IMR-90 (cell line): ENCODE measurements around the gene NTMT1. TPM values are rescaled to one million over a fixed set of nuclear protein-coding genes. Genes with fewer than 3 reads are reported as not detected.

Experiments
- ATAC-seq: fragments of 200-7000 bp; cut with Tn5 transposase; 2 replicates; pipeline ENCODE4 v1.9.1; 2020; ENCODE audit warnings: low read depth, mild to moderate bottlenecking, moderate library complexity
- Bru-seq: library from RNA; stranded (reverse); fragments of 400-500 nt; gene quantifications from one replicate; lab custom pipeline; 2021; lab: Mats Ljungman, UMichigan
- BruChase-seq, 2 experiments: library from RNA; stranded (reverse); fragments of 400-500 nt; gene quantifications; one replicate each; lab custom pipeline; 2021; lab: Mats Ljungman, UMichigan
- BruUV-seq: library from RNA; stranded (reverse); fragments of 400-500 nt; replicated peaks from 2 replicates; lab custom pipeline; 2021; lab: Mats Ljungman, UMichigan
- CTCF ChIA-PET: fragments of 300-600 bp; formaldehyde crosslinking; extraction: SDS; loops from one replicate; lab custom pipeline; 2021; ENCODE audit warnings: antibody characterized with exemption; lab: Yijun Ruan, JAX
- POLR2A ChIA-PET: fragments of 300-600 bp; sonication (Branson Sonifier 250); formaldehyde crosslinking; loops from one replicate; lab custom pipeline; 2022; ENCODE audit warnings: antibody characterized with exemption; ENCODE audit not compliant: unreplicated experiment; lab: Charles Lee
- DNase-seq: peaks from one replicate; pipeline ENCODE4 v3.0.0; 2013
- H2AFZ ChIP-seq: replicated peaks from 2 replicates; pipeline ENCODE3; 2013; ENCODE audit warnings: low read length, mild to moderate bottlenecking; ENCODE audit not compliant: poor library complexity
- H2AK5ac ChIP-seq: 2 replicates; pipeline ENCODE4 v1.6.1; 2013; ENCODE audit warnings: low read depth, low read length, inconsistent platforms
- H2AK9ac ChIP-seq: replicated peaks from 2 replicates; pipeline ENCODE3; 2013; ENCODE audit warnings: mild to moderate bottlenecking, low read depth, low read length, moderate library complexity; ENCODE audit not compliant: poor library complexity
- H2BK120ac ChIP-seq: 2 replicates; pipeline ENCODE4 v1.6.1; 2013; ENCODE audit warnings: low read depth, low read length, inconsistent platforms
- H2BK15ac ChIP-seq: 3 replicates; pipeline ENCODE4 v1.6.1; 2013; ENCODE audit warnings: low read depth, low read length, inconsistent platforms
- H2BK20ac ChIP-seq: 2 replicates; pipeline ENCODE4 v1.6.1; 2013; ENCODE audit warnings: low read depth, mild to moderate bottlenecking, inconsistent platforms, low read length, moderate library complexity
- H2BK5ac ChIP-seq: 2 replicates; pipeline ENCODE4 v1.6.1; 2013; ENCODE audit warnings: mild to moderate bottlenecking, low read depth, low read length, inconsistent platforms; ENCODE audit not compliant: poor library complexity, severe bottlenecking
- H3K14ac ChIP-seq: replicated peaks from 2 replicates; pipeline ENCODE4 v1.6.1; 2013; ENCODE audit warnings: low read depth, low read length, inconsistent platforms
- H3K18ac ChIP-seq: 2 replicates; pipeline ENCODE4 v1.6.1; 2013; ENCODE audit warnings: low read depth, low read length, control low read depth
- H3K23ac ChIP-seq: 2 replicates; pipeline ENCODE4 v1.6.1; 2013; ENCODE audit warnings: low read depth, low read length, inconsistent platforms
- H3K27ac ChIP-seq: 2 replicates; pipeline ENCODE4 v1.5.1; 2013; ENCODE audit warnings: mild to moderate bottlenecking, control low read depth, low read length; ENCODE audit not compliant: insufficient read depth
- H3K27me3 ChIP-seq: 2 replicates; pipeline ENCODE4 v1.6.1; 2013; ENCODE audit warnings: low read length; ENCODE audit not compliant: control insufficient read depth, insufficient read depth
- H3K36me3 ChIP-seq: 2 replicates; pipeline ENCODE4 v1.6.1; 2013; ENCODE audit warnings: low read length, mixed read lengths; ENCODE audit not compliant: control insufficient read depth, insufficient read depth
- H3K4ac ChIP-seq: 2 replicates; pipeline ENCODE4 v1.6.1; 2013; ENCODE audit warnings: low read depth, low read length, inconsistent platforms
- H3K4me1 ChIP-seq: 2 replicates; pipeline ENCODE4 v1.6.1; 2013; ENCODE audit warnings: low read length, mixed read lengths; ENCODE audit not compliant: control insufficient read depth, insufficient read depth
- H3K4me2 ChIP-seq: 2 replicates; pipeline ENCODE4 v1.6.1; 2013; ENCODE audit warnings: low read depth, mild to moderate bottlenecking, control low read depth, low read length, moderate library complexity
- H3K4me3 ChIP-seq: 2 replicates; pipeline ENCODE4 v1.5.1; 2013; ENCODE audit warnings: low read depth, mild to moderate bottlenecking, control low read depth, low read length, moderate library complexity; ENCODE audit not compliant: insufficient read depth
- H3K56ac ChIP-seq: 2 replicates; pipeline ENCODE4 v1.6.1; 2013; ENCODE audit warnings: low read length, inconsistent platforms; ENCODE audit not compliant: insufficient read depth; ENCODE audit errors: extremely low read depth
- H3K79me1 ChIP-seq, 2 experiments: 2 replicates each; pipeline ENCODE4 v1.6.1; 2013; ENCODE audit warnings: low read length in 2 of 2, inconsistent platforms in 1 of 2, low read depth in 1 of 2
- H3K9ac ChIP-seq: 2 replicates; pipeline ENCODE4 v1.6.1; 2013; ENCODE audit warnings: low read depth, low read length, control low read depth
- H3K9me1 ChIP-seq: 2 replicates; pipeline ENCODE4 v1.6.1; 2013; ENCODE audit warnings: low read length, inconsistent platforms; ENCODE audit not compliant: insufficient read depth
- H3K9me3 ChIP-seq: 2 replicates; pipeline ENCODE4 v1.6.1; 2013; ENCODE audit warnings: low read length; ENCODE audit not compliant: control insufficient read depth, insufficient read depth
- H4K20me1 ChIP-seq: 2 replicates; pipeline ENCODE4 v1.6.1; 2013; ENCODE audit warnings: low read length, inconsistent platforms; ENCODE audit not compliant: insufficient read depth
- H4K5ac ChIP-seq: 2 replicates; pipeline ENCODE4 v1.6.1; 2013; ENCODE audit warnings: mild to moderate bottlenecking, low read depth, low read length, control low read depth
- H4K8ac ChIP-seq, 2 experiments: 2 replicates each; pipeline ENCODE4 v1.6.1; 2013; ENCODE audit warnings: low read depth in 2 of 2, low read length in 2 of 2, control low read depth in 1 of 2, inconsistent platforms in 1 of 2
- H4K91ac ChIP-seq: 2 replicates; pipeline ENCODE4 v1.6.1; 2013; ENCODE audit warnings: low read depth, low read length, inconsistent platforms; ENCODE audit not compliant: insufficient read depth
- BHLHE40 ChIP-seq: fragments of 150-350 bp; IDR thresholded peaks from 2 replicates; pipeline ENCODE4 v1.6.1; 2016; ENCODE audit warnings: mild to moderate bottlenecking, low read depth, low read length
- CEBPB ChIP-seq: IDR thresholded peaks from 2 replicates; pipeline ENCODE4 v1.6.1; 2012; ENCODE audit warnings: low read depth, low read length, improper control_type of control experiment
- CHD1 ChIP-seq: IDR thresholded peaks from 2 replicates; pipeline ENCODE4 v1.6.1; 2012; ENCODE audit warnings: low read depth, low read length, improper control_type of control experiment
- ELK1 ChIP-seq: fragments of 150-350 bp; IDR thresholded peaks from 2 replicates; pipeline ENCODE4 v1.6.1; 2016; ENCODE audit warnings: low read depth, mild to moderate bottlenecking, low read length, moderate library complexity, borderline replicate concordance
- MAZ ChIP-seq: IDR thresholded peaks from 2 replicates; pipeline ENCODE4 v1.6.1; 2012; ENCODE audit warnings: low read depth, mild to moderate bottlenecking, low read length, improper control_type of control experiment, moderate library complexity, borderline replicate concordance
- MXI1 ChIP-seq: IDR thresholded peaks from 2 replicates; pipeline ENCODE4 v1.6.1; 2012; ENCODE audit warnings: low read depth, mild to moderate bottlenecking, low read length, moderate library complexity, borderline replicate concordance
- NFE2L2 ChIP-seq: fragments of 150-350 bp; IDR thresholded peaks from 2 replicates; pipeline ENCODE4 v1.6.1; 2016; ENCODE audit warnings: low read depth, mild to moderate bottlenecking, low read length
- POLR2A ChIP-seq: IDR thresholded peaks from 2 replicates; pipeline ENCODE4 v1.6.1; 2012; ENCODE audit warnings: mild to moderate bottlenecking, low read depth, low read length
- RAD21 ChIP-seq: IDR thresholded peaks from 2 replicates; pipeline ENCODE4 v1.6.1; 2012; ENCODE audit warnings: low read length, improper control_type of control experiment
- RFX5 ChIP-seq: IDR thresholded peaks from 2 replicates; pipeline ENCODE4 v1.8.0; 2012; ENCODE audit warnings: low read depth, mild to moderate bottlenecking, low read length, moderate library complexity
- SMC3 ChIP-seq: fragments of 150-350 bp; IDR thresholded peaks from 2 replicates; pipeline ENCODE4 v1.6.1; 2016; ENCODE audit warnings: low read depth, mild to moderate bottlenecking, antibody characterized with exemption, low read length, moderate library complexity
- USF2 ChIP-seq: fragments of 150-350 bp; IDR thresholded peaks from 2 replicates; pipeline ENCODE4 v1.6.1; 2017; ENCODE audit warnings: mild to moderate bottlenecking, antibody characterized with exemption, low read length, low read depth
- WGBS, 2 experiments: methylation state at CpG; one replicate each; pipeline versions ENCODE4 v1.1.5 to v1.1.7; 2013; ENCODE audit warnings: missing lambda C conversion rate in 2 of 2; ENCODE audit not compliant: insufficient read length in 1 of 2; ENCODE audit errors: extremely low coverage in 2 of 2; 5-methylcytosine and 5-hydroxymethylcytosine counted together
- dilution Hi-C: fragments of 300-500 bp; cut with HindIII; formaldehyde crosslinking; loops from one replicate; pipeline ENCODE4 v1.14.3; 2018; ENCODE audit warnings: low sequenced_read_pairs; ENCODE audit not compliant: unreplicated experiment
- in situ Hi-C: fragments of 300-500 bp; cut with MboI; formaldehyde crosslinking; loops from 3 replicates; pipeline ENCODE4 v1.14.3; 2019; ENCODE audit warnings: low sequenced_read_pairs, inconsistent platforms, mixed read lengths
- intact Hi-C: fragments of 100-400 bp; cut with micrococcal nuclease; formaldehyde crosslinking; loops from 2 replicates; pipeline ENCODE4 v1.10.0; 2022
- long read RNA-seq: library from polyadenylated mRNA; unstranded; transcript quantifications from one replicate; pipeline ENCODE4 v2.0.0, GENCODE V29; 2021; ENCODE audit not compliant: unreplicated experiment
- polyA plus RNA-seq, 3 experiments: library from polyadenylated mRNA; depleted of rRNA; stranded (reverse); fragments of >200 nt; gene quantifications; 2 replicates each; pipeline ENCODE4 v1.2.3, GENCODE V29; 2012; ENCODE audit warnings: low replicate concordance in 1 of 3
- total RNA-seq: library from RNA; depleted of rRNA; stranded (reverse); fragments of >200 nt; gene quantifications from 2 replicates; pipeline ENCODE4 v1.2.3, GENCODE V29; 2012; rRNA removed

The NTMT1 gene
- total RNA-seq = 67.8 and 68.1 TPM in 2 replicates
- 88.1 and 108 TPM in 2 replicates for polyA plus RNA-seq (2012; rRNA removed)
- 57.5 and 92.6 TPM in 2 replicates for polyA plus RNA-seq (2012; cell fraction: cytosol; rRNA removed)
- polyA plus RNA-seq (2012; cell fraction: nucleus; rRNA removed; ENCODE audit: low replicate concordance) = 56.2 and 66.4 TPM in 2 replicates
- Bru-seq, nascent RNA = percentile 71 among the genes with signal in this experiment
- BruChase-seq, experiment 1, labeled RNA remaining after a 6-hour chase = percentile 59 among the genes with signal in this experiment
- BruChase-seq, experiment 2, labeled RNA remaining after a 2-hour chase = percentile 52 among the genes with signal in this experiment
- long read RNA-seq, transcript NTMT1-202 (4 exons, 741 nt) = minor isoform, 9 of 96 reads
- long read RNA-seq, transcript NTMT1-203 (4 exons, 1,315 nt) = major isoform, 61 of 96 reads
- long read RNA-seq, partial matches to known transcripts = 4 of 96 reads
- long read RNA-seq, other reads (novel, unspliced or antisense) = 13 of 96 reads

- peaks cover 24% of the 10 kb centered on the region for H3K9me1 ChIP-seq
- peak within 1 kb of the TSS; percentile 76 to 90 for H4K8ac ChIP-seq
- DNase-seq (peak; percentile 81), ATAC-seq (peak; percentile 72)
- intact Hi-C loops (no loop called here), in situ Hi-C loops (no loop called here), dilution Hi-C loops (no loop called here)
- H3K27me3 ChIP-seq = no peaks in the 10 kb centered on the region
- ChIA-PET CTCF (interaction anchor here (0.6 to 3.1 kb wide), 4 partner anchors 14 to 494 kb away, joined by 3 to 26 read pairs (median 4); no protein-coding TSS in a partner anchor), POLR2A (interaction anchor here (0.7 kb wide), 2 partner anchors 145 to 494 kb away, joined by 6 read pairs; no protein-coding TSS in a partner anchor)
- H2AK5ac ChIP-seq = peak within 1 kb of the TSS; percentile 95
- H3K4me1 ChIP-seq = peaks cover 27% of the 10 kb centered on the region
- peak within 1 kb of the TSS; percentile 55; the same call in 1 of the 2 replicates for H2BK20ac ChIP-seq
- H3K4me2 ChIP-seq = peak within 1 kb of the TSS; percentile 97
- H4K91ac ChIP-seq = peak within 1 kb of the TSS; percentile 95
- H4K20me1 ChIP-seq = peaks cover 45% of the 10 kb centered on the region
- H2BK15ac ChIP-seq = peak within 1 kb of the TSS; percentile 29; the same call in 1 of the 3 replicates
- H3K18ac ChIP-seq = peak within 1 kb of the TSS; percentile 83
- H2AFZ ChIP-seq = peak within 1 kb of the TSS; percentile 88
- BruUV-seq = no TSS peak
- H3K79me1 ChIP-seq = peaks cover 1 to 42% of the 10 kb centered on the region in 2 experiments; a peak in 3 of 4 replicates
- peak within 1 kb of the TSS; percentile 94 for H3K27ac ChIP-seq
- peak within 1 kb of the TSS; percentile 95 for H3K56ac ChIP-seq
- peak within 1 kb of the TSS; percentile 65 for H2BK120ac ChIP-seq
- H3K9me3 ChIP-seq = no peaks in the 10 kb centered on the region
- H3K4ac ChIP-seq = peak within 1 kb of the TSS; percentile 99
- WGBS, 2 experiments = 0% methylated on average over 1 of the region's 55 CpGs; no CpG with 5 or more reads in 1 of the 2 experiments
- peak within 1 kb of the TSS; percentile 97 for H3K23ac ChIP-seq
- peaks cover 5% of the 10 kb centered on the region; the same call in 1 of the 2 replicates for H3K36me3 ChIP-seq
- peak within 1 kb of the TSS; percentile 91 for H3K14ac ChIP-seq
- peak within 1 kb of the TSS; percentile 90 for H3K9ac ChIP-seq
- H2AK9ac ChIP-seq = peak within 1 kb of the TSS; percentile 96
- peak; percentile 95 for TF ChIP-seq BHLHE40
- no peak for TF ChIP-seq CEBPB
- 0 out of 2 replicates have a peak, but pooled peaks have one; percentile 8 for TF ChIP-seq MAZ
- TF ChIP-seq MXI1 = peak; percentile 91
- 0 out of 2 replicates have a peak, but pooled peaks have one; percentile 28 for TF ChIP-seq ELK1
- TF ChIP-seq CHD1 = no peak; the same call in 1 of the 2 replicates
- peak; percentile 86 for TF ChIP-seq POLR2A
- TF ChIP-seq RAD21 = no peak
- TF ChIP-seq SMC3 = no peak
- TF ChIP-seq NFE2L2 = no peak
- TF ChIP-seq RFX5 = no peak
- peak; percentile 98 for TF ChIP-seq USF2
- H4K5ac ChIP-seq = peak within 1 kb of the TSS; percentile 84
- peak within 1 kb of the TSS; percentile 84 for H2BK5ac ChIP-seq
- H3K4me3 ChIP-seq = peak within 1 kb of the TSS; percentile 96
Measured at GRCh38 chr9:129626079-129626624, at the start of gene NTMT1. Gene NTMT1 (plus strand): TSS chr9:129626163. CDS start chr9:129632704, 6,541 bp downstream.
